GM19438 (cell line): ENCODE results near the gene WDR33.
A peak's percentile ranks its signal among the peaks of the same experiment; 100 is the strongest.

Source experiments
- ATAC-seq: cut with Tn5 transposase; IDR thresholded peaks from one replicate; pipeline ENCODE4 v1.9.1; 2021; ENCODE audit warnings: low read depth; ENCODE audit not compliant: unreplicated experiment

Gene WDR33

DNA sequence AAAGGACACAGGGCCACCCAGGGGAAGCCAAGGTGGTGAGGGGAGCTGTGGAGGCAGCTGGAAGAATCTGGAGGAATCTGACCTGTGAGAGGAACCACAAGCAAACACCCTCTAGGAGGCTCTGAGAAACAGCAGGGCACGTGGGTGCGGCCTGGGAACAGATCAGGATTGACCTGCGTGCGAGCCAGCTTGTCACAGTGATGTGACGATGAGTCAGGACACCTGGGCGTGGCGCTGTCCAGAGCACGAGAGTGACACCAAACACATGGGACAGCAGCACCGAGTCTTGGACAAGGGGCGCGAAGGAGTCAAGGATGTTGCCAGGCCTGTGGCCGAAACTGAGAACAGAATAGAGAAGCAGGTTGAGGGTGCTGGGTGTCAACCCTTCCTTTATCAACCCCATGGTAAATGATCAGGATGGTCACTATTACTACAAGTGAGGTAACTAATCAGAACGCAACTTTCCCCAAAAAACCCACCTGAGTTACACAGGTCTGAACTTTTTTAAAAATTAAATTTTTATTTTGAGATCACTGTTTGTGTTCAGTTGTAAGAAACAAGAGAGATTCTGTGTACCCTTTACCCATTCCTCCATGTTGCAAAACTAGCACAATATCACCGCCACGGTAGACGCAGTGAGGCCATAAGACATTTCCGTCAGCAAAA lies 110.3 kb downstream of the WDR33 start:
- ATAC-seq = peak; percentile 71

DNA sequence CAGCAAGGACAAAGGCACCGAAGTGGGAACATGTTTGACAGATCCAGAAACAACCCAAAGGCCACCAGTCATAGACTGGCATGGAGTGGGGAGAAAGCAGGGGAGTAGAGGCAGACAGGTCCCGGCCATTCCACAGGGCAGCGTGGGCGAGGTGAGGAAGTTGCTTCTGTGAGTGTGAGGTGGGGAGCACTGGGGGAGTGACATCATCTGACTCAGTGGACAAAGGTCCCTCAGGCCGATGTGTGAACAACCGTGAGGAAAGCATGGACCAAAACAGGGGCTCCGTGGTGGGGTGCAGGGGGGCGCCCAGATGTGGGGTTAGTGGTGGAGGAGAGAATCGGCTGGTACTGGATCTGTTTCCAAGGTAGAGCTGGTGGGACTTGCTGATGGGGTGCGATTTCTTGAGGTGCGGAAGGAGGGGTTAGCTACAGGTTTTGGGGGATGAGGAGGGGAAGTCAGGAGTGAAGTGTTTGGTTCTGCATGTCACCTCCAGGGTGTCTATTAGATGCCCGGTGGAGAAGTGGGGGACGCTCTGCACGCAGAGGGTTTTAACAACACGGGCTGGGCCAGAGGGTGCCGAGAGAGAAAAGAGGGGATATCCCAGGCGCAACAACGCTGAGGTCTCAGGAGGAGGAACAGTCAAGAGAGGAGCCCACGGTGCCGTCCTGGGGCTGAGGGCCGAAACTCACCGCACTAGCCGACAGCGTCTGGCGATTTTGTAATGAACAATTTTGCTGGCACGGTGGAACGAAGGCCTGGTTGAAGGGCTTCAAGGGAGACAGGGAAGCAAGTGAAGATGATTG lies 112.2 kb downstream of the WDR33 start:
- ATAC-seq = no peak

DNA sequence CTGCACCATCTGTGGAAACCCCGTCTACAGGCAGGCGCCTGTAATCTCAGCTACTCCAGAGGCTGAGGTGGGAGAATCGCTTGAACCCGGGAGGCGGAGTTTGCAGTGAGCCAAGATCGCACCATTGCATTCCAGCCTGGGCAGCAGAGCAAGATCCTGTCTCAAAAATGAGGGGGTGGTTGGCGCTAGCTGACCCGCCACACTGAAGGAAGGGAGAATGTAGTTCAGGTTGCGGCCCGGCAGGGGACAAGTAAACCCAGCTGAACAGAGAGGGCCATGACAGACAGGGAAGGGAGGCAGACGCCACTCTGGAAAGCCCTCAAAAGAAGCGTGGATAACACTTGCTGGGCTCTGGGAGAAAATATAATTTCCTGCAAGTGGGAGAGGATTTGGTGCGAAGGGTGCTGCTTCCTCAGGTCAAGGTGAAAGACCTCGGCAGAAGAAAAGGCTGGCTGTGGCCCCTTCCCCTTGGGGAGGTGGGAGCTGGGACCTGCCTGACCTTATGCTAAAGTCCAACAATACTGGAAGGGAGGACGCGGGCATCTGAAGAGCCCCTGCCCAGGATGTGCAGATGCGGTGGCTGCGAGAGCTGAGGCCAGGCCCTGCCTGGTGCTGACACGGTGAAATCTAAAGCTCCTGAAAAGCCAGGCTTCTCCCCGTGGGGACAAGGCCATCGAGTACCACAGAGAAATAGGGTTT lies 113.3 kb downstream of the WDR33 start:
- ATAC-seq = no peak

DNA sequence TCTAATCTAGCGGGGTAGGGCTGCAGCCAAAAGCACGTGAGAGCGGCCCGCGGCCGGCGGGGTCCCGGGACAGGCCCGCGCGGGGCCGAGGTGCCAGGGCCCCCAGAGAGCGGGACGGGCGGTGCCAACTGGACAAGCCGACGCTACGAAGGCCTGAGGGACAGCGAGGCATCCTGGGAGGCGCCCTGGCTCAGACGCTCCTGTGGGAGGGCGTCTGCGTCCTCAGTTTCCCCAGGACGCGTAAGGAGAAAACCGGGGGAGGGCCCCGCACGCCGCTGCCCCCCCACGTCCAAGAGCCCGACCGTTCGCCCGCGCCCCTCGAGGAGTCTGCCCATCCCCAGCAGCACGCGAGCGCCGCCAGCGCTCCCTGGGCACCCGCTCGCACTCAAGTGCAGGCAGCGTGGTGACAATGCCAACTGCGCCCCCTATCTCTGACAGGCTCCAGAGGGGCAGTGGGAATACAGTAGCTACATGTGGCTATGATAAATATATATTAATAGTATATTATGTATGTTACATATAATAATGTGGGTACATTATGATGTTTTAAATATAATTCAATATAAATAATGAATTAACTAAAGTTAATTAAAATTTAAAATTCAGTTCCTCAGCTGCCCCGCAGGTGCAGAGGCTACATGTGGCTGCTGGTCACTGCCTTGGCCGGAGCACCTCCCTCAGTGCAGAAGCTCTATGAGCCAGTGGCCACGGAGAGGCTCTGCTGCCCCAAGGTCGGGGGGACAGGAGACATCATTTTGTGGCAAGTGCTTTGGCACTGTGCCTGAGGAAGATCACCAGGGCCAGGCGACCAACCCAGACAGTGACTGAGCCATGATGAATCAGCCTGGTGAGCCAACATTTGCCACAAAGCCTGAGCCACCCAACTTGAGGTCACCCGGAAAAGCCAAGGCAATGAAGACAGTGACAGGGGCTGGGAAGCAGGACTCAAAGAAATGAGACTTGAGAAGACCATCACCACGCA lies 115.2 kb downstream of the WDR33 start:
- ATAC-seq = no peak

DNA sequence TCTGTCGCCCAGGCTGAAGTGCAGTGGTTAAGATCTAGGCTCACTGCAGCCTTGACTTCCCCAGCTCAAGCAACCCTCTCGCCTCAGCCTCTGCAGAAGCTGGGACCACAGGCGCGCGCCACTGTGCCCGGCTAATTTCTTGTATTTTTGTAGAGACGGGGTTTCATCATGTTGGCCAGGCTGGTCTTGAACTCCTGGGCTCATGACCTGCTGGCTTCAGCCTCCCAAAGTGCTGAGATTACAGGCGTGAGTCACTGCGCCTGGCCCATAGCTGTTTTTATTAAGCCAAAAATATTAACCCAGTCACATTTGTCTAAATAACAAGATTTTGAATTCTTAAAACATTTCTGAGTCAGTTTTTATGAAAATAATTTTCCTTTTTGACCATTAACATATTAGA lies 116.0 kb downstream of the WDR33 start:
- ATAC-seq = no peak

DNA sequence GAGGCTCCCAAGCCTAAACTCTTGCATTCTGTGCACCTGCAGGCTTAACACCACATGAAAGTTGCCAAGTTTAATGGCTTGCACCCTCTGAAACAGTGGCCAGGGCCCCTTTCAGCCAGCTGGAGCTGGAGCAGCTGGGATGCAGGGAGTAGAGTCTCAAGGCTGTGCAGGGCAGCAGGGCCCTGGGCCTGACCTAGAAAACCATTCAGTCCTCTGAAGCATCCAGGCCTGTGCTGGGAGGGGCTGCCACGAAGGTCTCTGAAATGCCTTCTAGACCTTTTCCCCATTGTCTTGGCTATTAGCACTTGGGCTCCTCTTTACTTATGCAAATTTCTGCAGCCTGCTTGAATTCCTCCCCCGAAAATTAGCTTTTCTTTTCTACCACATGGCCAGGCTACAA lies 120.3 kb downstream of the WDR33 start:
- ATAC-seq = no peak

DNA sequence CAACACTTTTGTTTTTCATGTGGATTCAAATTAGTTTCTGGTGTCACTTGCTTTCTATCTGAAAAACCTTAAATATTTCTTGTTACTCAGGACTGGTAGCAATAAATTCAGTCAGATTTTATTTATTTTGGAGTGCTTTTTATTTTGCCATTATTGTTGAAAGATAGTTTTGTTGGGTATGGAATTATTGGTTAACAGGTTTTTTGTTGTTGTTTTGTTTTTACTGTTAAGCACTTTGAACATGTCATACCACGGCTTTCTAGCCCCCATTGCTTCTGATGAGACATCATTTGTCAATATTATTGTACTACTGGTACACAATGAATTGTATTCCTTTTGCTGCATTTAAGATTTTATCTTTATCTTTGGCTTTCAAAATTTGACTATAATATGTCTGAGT lies 122.6 kb downstream of the WDR33 start:
- ATAC-seq = no peak

DNA sequence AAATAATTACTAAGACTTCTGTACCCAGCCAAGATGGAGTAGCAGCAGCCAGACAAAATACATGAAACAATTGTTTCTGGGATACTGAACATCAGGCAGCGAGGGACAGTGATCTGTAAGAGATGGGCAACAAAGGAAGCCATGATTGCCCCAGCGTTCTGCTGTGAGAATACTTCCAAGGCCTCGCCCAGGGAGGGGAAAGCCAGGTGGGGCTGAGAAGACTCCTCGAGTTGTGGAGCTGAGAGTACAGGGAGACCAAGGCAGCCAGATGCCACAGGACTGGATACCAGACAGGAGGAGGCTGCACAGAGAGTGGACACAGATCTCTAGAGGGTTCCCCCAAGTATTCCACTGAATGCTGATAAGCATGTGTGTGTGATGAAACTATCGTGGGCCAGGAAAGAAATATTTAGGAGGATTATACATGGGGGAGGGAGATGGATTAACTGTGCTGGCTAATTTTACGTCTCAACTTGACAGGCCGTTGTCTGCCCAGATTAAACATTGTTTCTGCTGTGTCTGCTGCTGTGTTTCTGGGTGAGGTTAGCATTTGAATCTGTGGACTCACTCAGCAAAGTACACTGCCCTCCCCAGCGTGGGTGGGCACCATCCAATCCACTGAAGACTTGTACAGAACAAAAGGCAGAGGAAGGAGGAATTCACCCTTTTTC lies 125.4 kb downstream of the WDR33 start:
- ATAC-seq = no peak

DNA sequence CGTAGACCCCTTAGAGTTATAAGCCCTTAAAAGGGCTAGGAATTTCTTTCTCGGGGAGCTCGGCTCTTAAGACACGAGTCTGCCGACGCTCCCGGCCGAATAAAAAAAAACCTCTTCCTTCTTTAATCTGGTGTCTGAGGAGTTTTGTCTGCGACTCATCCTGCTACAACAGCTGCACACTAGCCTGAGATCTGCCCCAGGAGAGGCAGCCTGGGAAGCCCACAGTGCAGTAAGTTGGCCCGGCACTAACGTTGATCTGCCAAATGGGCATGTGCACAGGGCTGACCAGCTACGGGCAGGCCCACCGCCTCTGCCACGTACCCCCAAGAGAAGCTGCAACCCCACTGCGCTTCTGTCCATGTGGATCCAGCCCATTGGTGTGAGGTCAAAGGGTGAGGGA lies 127.2 kb downstream of the WDR33 start:
- ATAC-seq = no peak

DNA sequence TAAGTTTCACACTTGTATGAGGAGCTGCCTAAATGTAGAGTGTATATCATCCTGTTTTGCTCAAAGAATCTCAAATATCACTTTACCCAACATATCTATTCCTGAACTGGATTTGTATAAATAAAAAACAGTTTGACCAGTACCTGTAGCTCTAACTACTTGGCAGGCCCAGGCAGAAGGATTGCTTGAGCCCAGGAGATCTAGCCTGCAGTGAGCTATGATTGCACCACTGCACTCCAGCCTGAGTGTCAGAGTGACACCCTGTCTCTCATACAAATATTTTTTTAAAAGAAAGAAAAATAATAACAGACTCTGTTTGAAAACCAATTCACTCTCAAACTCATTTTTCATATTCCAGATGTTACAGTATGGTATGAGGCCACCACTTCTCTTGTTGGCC lies 127.9 kb downstream of the WDR33 start:
- no peak for ATAC-seq

DNA sequence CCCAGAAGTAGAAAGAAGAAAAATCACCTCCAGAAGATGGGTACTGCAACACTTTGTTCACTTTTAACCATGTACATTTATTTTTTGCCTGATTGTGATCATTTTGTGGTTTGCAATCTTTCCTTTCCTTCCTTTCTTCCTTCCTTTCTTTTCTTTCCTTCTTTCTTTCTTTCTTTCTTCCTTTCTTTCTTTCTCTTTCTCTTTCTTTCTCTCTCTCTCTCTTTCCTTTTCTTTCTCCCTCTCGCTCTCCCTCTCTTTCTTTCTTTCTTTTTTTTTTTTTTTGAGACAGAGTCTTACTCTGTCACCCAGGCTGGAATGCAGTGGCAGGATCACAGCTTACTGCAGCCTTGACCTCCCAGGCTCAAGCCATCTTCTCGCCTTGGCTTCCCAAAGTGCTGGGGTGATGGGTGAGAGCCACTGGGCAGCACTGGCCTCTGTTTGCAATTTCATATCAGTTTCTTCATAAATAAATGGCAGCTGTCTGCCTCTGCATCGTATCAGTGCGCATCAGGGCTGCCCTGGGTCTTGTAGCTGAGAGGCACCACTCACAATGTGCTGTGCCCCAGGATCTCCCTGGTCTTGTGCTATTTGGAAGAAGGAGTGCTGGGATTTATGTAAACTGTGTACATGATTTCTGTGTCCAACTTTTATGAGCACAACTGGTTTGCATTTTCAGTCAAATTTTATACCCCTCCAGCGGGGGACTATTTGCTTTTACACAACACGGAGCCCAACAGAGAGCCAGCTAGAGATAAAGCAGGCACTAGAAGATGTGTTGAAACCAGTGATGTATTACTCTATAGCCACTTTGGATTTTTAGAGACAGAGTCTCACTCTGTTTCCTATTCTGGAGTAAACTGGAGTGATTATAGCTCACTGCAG lies 128.8 kb downstream of the WDR33 start:
- no peak for ATAC-seq

DNA sequence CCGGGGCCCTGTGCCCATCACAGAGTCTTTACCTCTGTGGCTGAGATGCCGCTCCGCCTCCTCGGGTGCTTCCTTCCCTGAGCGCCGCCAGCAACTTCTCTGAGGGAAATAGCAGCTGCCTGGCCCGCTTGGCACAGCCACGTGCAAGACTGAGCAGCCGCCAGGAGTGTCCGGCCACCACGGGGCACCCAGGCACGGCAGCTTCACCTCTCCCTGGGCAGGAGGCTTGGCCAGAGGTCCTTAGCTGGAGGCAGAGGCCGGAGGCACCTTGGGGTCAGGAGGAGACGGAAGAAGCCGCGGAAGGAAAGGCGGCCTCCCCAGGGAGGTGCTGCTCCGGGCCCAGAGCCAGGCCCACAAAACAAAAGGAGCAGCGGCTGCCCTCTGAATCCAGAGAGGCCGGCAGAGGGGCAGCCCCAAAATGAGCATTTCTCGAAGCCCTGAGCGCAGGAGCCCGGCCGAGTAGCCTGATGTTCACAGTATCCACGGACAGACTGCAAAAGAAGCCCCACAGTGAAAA lies 129.6 kb downstream of the WDR33 start:
- ATAC-seq = no peak

DNA sequence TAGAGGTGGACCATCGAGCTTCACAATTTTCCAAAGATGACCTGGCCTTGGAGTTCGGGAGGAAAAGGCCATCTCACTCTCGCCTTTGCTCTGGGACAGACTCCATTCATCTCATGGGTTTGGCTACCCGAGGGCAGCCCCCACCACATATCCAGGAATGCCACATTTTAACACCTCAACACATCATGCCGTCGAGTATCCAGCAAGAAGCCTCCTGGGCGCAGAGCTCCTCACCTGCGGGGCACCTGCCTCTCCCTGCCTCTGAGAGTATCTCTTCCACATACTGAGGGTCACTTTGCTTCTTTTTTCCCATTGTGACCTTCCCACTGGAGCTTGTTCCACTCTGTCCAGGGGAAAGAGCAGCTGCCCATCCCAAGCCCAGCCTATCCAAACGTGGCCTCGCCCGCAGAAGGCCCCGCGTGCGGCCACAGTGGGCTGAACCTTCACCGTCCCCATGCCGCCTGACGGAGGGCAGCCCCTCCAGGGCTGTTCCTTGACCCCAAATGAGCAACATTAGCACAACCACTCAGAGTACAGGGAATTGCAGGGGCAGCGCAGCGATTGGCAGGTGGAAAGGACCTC lies 130.2 kb downstream of the WDR33 start:
- ATAC-seq = no peak

DNA sequence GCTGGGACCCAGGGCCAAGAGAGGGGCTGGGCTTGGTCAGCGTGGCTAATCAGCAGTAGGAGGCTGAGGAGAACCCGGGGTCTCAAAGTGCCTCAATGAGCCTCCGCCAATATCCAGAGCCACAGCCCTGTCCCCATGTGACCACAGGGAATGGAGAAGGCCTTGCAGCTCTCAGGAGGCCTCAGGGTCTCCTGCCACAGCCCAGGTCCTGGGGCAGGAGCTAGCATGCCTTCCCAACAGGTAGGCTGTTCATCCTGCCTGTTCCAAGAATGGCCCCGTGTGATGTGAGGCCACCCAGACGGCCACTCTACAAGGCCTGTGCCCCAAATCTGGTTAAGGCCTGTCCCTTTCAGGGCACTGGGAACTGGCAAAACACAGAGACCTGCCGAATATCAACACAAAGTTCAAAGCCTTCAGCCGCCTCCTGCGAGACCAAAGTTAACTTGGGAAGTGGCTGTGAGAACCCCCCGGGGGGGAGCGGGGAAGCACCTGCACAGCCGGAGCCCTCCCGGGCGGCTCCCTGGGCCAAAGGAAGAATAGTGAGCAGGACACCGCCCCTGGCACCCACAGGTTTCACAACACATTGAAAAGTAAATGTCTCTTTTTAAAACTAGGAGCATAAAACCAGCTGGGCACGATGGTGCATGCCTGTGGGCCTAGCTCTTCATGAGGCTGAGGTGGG lies 131.2 kb downstream of the WDR33 start:
- no peak for ATAC-seq

DNA sequence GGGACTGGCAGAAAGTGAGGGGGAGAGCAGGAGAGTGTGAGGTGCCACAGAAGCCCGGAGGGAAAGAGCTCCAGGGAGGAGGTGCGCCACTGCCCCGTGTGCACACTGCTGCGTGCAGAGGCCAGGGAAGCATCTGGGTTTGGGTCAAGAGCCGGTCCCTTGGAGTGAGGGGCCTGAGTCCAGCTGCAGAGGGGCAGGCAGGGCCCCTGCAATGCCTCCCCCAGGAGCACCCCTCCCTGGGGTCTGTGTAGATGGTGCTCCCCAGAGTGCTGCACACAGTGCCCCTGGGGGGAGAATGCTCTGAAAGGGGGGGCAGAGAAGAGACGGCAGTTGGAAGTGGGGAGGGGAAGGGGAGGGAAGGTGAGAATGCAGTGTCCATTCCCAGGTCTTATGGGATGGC lies 132.0 kb downstream of the WDR33 start:
- ATAC-seq = no peak

DNA sequence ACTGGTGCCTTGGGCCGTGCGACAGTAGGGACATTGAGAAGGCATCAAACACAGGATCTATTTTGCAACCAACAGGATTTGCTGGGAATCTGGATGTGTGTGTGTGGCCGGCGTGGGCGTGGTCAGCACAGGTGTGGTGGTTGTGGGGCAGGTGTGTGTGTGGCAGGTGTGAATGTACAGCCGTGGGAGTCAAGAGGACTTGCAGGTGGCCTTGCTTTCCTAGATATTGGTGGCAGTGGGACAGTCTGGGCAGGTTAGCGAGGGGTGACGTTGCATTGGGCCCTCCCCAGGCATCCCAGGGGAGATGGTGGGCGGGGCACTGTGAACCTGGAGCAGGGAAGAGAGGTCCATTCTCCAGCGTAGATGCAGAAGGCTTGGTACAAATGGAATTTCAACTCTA lies 132.4 kb downstream of the WDR33 start:
- no peak for ATAC-seq

DNA sequence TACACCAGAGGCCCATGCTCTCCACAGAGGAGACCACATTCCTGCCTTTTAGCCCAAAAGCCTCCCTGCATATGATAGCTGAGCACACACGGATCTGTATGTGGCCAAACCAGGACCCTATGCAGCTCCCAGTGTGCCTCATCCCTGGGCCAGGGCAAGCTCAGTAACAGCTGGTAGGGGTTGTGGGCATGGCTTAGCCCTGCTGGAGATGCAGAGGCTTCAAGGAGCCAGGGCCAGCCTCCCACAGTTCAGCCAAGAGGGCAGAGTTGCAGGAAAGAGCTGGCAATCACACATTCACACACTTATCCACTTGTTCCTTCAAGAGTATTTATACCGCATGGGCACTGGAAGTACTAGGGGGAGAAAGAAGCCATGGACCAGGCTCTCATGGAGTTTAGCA lies 134.1 kb downstream of the WDR33 start:
- no peak for ATAC-seq
